SK-N-SH (cell line): ENCODE data around the gene ASCC3.
"Not testable (repeated sequence)": the region's sequence is repeated elsewhere in the genome, so short reads cannot be mapped to it uniquely, and the experiment has no call there.

Experiments
- CTCF ChIP-seq: fragments of 200-600 bp; sonication (generic); IDR thresholded peaks from 2 replicates; pipeline ENCODE4 v1.6.1; 2017; ENCODE audit warnings: antibody characterized with exemption, mild to moderate bottlenecking, moderate library complexity
- GABPA ChIP-seq: IDR thresholded peaks from 2 replicates; pipeline ENCODE4 v1.4.0; 2012; ENCODE audit warnings: low read depth, mild to moderate bottlenecking

- TF ChIP-seq CTCF, GABPA: not testable (repeated sequence)
Measured at GRCh38 chr6:100890646-100891045, 9.5 kb upstream of the ASCC3 start.
